GM19025 (cell line): ENCODE data around the gene DPH1.
A peak's percentile ranks its signal among the peaks of the same experiment; 100 is the strongest.

ENCODE experiments used
- ATAC-seq: cut with Tn5 transposase; IDR thresholded peaks from one replicate; pipeline ENCODE4 v1.9.1; 2021; ENCODE audit warnings: mild to moderate bottlenecking, low read depth, moderate library complexity; ENCODE audit not compliant: unreplicated experiment

Gene DPH1

DNA sequence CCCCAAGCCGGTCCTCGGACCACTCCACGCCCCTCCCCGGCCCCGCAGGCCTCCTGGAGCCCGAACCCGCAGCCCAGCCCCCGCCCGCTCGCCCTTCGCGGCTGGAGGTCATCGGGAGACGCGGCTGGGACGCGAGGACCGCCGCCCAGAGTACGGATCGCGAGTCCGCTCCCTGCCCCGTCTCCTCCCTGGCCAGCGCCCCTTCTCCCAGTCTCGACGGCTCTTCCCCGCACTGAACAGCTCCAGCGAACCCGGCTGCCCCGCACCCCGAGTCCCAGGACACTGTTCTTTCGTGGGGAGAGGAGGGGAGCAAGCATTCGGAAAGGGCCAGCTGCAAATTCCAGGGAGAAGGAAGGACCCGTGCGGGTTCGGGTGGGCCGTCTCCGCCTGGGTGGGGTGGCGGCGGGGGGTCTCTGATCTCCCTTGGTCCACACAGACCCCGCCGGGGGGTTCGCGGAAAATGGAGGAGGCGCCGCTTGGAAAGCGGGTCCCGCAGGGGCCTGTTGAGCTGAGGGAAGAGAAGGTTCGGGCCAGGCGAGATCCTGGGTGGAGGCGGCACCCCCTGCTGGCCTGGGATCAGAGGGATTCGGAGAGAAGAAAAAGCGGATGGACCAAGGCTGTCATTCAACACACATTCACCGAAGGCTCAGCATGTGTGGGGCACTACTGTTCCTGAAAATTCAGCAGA is 4.2 kb upstream of the DPH1 start:
- no peak for ATAC-seq

DNA sequence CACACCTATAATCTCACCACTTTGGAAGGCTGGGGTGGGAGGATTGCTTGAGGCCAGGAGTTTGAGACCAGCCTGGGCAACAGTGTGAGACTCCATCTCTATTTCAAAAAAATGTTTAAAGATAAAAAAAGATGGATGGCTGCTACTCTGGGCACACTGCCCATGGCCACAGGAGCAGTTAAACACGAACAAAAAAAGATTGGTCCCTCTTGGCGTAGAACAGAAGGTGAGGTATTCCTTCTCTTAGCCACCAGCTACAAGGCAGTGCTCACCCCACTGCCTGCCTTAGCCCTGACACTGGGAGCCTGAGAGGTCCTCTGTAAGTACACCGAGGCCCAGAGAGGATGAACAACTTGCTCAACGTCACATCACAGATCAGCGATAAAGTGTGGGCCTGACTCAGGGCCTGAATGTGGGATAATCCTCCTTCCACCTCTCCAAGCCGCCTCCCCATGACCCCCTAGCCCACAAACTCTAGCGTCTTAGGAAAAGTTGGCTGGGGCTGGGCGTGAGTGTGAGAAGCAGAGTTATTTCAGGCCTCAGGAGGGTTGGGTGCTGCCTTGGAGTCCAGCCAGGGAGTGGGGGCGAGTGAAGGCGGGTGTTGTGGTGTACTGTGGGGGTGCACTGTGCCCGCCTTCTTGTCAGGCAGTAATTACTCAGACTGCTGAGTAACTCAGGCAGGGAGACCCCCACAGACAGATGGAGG is 2.3 kb upstream of the DPH1 start:
- ATAC-seq: no peak

DNA sequence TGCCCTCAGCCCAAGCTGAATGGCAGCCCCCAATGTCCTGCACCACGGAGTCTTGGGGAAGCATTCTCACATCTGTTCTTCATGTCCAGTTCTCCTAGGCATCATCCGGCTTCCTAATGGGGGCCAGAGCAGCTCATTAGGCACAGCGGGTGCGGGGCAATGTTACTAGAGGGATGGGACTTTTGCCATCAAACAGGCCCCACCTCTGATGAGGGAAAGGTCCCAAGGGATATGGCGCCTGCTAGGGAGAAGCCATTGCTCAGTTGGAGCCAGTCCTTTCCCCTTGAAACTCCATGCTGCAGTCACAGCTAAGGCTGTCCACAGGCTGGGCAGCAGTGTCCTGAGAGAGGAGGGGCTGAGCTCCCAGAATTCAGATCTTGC is 1.7 kb upstream of the DPH1 start:
- ATAC-seq: no peak

DNA sequence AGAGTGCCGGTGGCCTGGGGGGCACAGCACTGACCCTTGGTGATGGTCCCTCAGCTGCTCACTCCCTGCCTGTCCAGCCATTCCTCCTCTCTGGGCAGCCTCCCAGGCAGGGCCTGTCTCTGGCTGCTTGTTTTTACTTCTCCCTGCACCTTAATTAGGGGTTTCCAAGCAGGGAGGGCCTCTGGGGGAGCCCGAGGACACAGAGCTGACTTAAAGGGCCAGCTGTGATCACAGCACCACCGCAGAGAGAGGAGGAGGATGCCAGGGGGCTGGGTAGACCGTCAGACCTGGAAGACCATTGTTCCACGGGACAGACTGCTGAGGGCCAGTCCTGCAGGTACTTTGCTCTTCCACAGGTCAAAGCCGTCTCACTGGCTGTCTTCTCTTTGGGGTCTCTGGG is 1.2 kb upstream of the DPH1 start:
- ATAC-seq: no peak

DNA sequence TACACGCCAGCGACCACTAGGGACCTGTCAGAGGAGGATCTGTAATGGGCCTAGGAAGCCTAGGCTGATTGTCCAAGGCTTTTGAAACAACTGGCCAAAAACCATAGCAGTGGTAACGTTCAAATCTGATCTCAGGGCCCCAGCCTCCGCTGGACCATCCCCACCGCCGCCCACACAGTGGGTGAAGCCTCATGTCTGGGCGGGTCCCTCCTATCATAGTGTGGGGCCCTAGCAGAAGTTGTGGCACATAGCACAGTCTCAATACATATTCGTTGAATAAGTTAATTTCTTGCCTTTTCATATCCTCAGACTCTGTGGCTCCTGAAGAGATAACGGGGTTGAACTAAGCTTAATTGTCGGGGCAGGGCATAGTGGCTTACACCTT is 818 bp downstream of the DPH1 start:
- ATAC-seq: peak; percentile 7

DNA sequence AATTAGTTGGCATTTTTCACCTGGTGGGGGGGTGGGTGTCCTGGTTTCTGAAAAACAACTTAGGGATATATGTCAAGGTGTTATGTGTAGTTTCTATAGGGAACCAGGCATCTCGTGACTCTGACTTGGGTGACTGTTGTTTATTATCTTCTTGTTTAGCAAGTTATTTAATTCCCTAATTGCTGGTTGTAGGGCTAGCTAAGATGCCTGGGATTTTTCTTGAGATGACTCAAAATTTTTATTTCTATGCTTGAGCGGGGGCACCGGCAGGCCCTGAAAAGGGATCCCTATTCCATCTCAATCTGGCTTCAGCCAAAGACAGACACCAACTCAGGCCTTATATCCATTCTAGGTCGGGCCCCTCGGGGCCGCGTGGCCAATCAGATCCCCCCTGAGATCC is 3.2 kb downstream of the DPH1 start:
- no peak for ATAC-seq

DNA sequence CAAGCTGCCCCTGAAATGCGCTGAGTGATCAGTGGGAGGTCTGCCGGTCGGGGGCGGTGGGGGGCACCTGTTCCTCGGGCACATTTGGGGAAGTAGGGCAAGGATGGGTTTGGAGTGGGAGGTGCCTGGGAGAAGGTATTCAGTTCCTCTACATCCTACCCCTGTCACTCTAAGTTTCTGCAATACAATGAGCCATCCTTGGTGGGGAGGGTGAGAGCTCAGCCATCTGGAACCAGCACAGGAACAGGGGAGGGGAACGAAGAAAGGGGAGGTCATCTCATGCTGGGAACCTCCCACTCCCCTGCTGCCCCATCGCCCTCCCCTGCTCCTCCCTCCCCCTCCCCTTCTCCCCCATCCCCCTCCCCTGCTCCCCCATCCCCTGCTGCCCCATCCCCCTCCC is 4.2 kb downstream of the DPH1 start:
- ATAC-seq: no peak

DNA sequence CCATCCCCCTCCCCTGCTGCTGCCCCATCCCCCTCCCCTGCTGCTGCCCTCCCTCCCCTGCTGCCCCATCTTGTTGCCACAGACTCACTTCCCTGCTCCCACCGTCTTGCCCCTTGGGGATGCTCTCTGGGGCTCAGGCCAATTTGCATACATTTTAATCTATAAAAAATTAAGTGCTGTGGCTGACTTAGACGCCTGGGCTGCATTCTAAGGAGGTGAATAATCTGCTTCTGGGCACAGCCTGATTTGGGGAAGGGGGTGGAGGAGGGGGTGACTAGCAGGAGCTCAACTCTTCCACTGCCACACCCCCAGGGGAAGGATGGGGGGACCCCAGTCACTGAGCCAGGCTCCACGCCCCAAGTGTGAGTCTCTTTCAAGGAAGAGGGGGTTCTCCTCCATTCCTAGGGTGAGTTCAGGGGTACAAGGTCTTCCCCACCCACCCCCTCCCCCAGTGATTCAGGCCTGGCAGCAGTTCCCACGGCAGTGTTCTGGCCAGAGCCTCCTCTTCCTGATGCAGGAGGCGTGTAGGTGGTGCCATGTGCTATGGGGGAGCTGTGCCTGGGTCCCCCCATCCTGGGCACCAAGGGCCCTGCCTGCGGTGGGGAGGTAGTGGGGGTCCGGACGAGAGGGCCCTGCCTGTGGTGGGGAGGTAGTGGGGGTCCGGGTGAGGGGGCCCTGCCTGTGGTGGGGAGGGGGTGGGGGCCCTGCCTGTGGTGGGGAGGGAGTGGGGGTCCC is 5.0 kb downstream of the DPH1 start:
- no peak for ATAC-seq

DNA sequence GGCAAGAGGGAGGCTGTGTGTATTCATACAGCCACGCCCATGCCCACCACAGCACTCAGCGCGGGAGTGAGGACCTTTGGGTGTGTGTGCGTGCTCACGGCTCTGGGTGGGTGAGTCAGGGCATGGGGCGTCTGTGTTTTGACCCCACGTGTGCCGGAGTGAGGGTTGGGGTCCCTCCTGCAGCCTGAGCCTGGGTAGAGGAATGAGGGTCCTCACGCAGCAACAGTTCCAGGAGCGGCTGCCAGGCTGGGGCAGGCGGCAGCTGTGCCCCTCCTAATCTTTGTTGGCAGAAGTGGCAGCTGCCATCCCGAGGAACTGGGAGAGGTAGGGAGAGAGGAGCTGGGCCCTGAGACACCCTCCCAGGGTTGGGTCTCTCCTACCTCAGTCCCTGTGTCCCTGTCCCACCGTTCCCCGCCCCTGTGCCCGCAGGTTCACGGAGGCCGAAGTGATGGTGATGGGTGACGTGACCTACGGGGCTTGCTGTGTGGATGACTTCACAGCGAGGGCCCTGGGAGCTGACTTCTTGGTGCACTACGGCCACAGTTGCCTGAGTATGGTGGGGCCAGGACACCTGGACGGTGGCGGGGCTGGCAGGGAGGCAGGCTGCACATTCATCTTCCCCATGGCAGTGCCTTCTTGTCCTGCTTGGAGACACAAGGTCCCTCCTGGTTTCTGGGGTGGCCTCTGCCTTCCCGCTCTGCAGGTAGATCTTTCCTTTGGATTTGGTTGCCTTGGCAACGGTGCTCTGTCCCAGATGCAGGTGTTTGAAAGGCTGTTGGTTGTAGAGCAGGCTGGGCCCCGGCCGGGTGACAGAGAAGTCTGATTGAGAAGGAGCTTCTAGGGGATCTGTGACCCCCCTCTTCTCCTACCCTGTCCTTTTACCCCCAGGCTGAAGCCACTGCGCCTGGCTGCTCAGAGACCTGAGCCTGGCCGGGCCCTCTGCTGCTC is 5.9 kb downstream of the DPH1 start:
- no peak for ATAC-seq

DNA sequence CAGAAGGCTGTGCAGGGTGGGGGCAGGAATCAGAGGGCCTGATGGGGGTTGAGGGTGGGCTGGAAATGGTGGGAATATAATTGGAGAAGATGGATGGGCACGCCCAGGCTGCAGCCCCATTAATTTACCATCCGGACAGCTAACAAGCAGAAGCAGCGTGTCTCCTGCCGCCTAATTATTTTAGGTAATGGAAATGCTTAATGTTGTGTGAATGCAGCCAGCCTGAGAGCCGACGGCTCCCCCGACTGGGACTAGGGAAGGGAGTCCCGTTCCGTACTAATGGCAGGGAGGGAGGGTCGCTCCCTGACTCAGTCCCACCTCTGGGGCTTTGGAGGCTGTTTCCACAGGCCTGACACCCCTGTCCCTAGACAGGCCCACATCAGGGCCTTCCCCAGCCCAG is 7.2 kb downstream of the DPH1 start:
- ATAC-seq: no peak

DNA sequence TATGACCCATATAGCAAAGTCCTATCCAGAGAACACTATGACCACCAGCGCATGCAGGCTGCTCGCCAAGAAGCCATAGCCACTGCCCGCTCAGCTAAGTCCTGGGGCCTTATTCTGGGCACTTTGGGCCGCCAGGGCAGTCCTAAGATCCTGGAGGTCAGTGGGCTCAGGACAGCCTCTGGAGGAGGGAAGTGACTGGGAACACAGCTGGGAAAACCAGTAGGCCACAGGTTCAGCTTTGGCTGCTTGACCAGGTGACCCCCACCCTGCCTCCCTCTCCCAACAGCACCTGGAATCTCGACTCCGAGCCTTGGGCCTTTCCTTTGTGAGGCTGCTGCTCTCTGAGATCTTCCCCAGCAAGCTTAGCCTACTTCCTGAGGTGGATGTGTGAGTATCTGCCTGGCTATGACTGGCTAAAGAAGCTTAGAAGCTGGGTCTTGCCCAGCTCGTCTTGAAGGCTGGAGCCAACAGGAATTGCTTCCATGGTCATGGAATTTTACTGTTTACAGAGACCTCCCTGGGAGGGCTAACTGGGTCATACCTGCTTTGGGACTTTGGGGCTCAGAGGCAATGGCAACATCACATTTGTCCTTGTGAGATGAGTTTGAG is 10.4 kb downstream of the DPH1 start:
- no peak for ATAC-seq

DNA sequence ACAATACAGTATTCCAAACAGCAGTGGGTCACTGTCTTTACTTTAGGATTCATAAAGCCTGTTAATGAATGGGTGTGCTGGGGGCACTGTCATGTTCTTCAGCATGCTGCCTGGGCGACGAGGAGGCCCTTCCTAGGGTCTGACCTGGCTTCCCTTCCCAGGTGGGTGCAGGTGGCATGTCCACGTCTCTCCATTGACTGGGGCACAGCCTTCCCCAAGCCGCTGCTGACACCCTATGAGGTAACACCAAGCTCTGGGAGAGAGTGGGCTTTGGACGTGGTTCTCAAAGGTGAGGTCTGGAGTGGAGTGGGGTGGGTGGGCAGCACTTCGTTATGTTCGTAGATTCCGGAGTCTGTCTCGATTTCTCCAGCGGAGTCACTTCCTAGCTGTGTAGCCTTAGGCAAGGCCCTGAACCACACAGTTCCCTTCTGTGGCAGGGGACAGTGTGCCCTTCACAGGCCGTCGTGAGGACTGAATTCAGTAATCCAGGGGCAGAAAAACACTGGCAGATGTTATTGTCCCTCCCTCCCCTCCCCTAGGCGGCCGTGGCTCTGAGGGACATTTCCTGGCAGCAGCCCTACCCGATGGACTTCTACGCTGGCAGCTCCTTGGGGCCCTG is 11.1 kb downstream of the DPH1 start:
- ATAC-seq: no peak

DNA sequence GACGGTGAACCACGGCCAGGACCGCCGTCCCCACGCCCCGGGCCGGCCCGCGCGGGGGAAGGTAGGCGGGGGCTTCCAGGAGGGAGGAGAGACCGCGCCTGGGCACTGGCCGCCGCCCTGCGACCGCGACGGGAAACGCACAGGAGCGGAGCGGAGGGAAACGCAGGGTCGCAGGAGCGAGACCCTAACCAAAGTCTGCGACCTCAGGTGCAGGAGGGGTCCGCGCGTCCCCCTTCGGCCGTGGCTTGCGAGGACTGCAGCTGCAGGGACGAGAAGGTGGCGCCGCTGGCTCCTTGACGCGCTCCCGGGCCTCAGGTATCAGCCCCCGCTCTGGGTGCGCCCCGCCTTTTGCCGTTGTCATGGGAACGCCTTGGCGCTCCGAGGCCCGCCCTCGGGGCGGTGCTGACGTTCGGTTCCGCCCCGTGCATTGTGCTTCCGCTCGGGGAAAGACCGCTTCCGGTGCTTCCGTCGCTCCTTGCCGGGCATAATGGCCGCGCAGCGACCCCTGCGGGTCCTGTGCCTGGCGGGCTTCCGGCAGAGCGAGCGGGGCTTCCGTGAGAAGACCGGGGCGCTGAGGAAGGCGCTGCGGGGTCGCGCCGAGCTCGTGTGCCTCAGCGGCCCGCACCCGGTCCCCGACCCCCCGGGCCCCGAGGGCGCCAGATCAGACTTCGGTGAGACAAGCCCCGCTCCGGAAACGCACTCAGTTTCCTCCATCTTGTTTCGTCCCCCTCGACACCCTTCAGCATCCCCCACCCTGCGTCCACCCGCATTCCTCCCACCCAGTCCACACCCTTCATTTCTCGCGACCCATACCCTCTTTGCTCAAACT is 11.8 kb downstream of the DPH1 start, which contains the start of gene OVCA2:
Gene OVCA2, plus strand, starts transcription at position 462 of the 829 bp plus-strand sequence. Its CDS starts 26 bp downstream, at position 488.
- ATAC-seq: peak; percentile 94

DNA sequence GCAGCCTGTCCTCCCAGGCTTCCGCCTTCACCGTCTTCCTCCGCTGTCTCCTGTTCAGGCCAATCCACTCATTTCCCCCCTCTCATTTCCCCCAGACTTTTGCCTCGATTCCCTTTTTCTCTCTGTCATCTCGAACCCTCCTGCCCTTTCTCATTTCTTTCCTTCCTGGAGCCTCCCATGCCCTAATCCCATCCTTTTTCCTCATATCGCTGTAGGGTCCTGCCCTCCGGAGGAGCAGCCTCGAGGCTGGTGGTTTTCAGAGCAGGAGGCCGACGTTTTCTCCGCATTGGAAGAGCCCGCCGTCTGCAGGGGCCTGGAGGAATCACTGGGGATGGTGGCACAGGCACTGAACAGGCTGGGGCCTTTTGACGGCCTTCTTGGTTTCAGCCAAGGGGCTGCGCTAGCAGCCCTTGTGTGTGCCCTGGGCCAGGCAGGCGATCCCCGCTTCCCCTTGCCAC is 12.5 kb downstream of the DPH1 start:
- no peak for ATAC-seq

DNA sequence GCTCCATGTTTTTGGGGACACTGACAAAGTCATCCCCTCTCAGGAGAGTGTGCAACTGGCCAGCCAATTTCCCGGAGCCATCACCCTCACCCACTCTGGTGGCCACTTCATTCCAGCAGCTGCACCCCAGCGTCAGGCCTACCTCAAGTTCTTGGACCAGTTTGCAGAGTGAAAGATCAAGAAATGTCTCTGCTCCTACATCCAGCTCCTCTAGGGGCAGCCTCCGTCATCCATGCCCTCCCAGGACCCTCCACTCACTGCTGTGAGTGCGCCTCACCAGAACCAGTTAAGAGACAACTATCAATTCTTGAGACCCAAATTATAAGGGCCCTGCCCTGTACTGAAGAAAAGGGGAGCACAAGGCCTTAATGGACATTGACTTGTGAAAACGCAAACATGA is 13.0 kb downstream of the DPH1 start:
- no peak for ATAC-seq

DNA sequence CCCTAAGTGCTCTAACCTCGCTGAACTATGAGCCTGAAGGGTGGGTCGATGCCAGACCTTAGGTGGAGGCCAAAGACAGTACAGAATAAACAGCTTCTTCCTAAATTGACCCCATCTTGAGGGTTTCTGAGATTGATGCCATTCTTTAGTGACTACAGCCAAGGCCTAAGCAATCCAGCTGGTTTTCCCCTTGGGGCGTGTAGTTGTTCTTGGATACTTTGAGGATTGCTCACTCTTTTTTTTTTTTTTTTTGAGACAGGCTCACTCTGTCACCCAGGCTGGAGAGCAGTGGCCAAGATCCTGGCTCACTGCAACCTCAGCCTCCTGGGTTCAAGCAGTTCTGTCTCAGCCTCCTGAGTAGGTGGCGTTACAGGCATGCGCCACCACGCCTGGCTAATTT is 13.8 kb downstream of the DPH1 start:
- ATAC-seq: no peak

DNA sequence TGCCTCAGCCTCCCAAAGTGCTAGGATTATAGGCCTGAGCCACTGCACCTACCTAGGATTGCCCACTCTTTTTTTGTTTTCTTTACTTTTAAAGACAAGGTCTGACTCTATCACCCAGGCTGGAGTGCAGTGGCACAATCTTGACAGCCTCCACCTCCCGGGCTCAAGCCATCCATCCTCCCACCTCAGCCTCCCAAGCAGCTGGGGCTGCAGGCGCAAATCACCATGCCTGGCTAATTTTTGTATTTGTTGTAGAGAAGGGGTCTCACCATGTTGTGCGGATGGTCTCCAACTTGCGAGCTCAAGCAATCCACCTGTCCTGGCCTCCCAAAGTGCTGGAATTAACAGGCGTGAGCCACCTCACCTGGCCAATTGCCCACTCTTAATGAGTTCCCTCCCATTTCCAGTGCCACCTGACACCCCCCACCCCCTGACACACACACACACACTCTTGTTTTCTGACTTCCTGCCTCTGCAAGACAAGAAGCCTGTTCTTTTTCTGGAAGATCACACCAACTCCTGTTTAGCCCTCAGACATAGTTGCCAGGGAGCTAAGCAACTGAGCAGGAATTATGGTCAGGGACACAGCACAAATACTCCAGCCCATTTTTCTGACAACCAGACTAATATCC is 14.4 kb downstream of the DPH1 start:
- no peak for ATAC-seq

DNA sequence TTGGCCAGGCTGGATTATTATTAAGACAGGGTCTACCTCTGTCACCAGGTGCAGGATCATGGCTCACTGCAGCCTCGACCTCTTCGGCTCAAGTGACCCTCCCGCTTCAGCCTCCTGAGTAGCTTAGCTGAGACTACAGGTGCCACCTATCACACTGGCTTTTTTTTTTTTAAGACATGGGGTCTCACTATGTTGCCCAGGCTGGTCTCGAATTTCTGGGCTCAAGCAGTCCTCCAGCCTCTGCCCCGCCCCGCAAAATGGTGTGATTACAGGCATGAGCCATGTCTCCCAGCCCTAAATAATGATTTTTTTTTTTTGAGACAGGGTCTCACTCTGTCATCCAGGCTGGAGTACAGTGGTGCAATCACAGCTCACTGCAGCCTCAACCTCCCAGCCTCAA is 17.6 kb downstream of the DPH1 start:
- no peak for ATAC-seq
